HG03108 (cell line): Measurements from ENCODE around the gene MGAT4C.
"Not testable (repeated sequence)": the region's sequence is repeated elsewhere in the genome, so short reads cannot be mapped to it uniquely, and the experiment has no call there.

ENCODE experiments used
- ATAC-seq: cut with Tn5 transposase; IDR thresholded peaks from one replicate; pipeline ENCODE4 v1.9.1; 2021; ENCODE audit warnings: moderate library complexity; ENCODE audit not compliant: unreplicated experiment

MGAT4C gene

DNA sequence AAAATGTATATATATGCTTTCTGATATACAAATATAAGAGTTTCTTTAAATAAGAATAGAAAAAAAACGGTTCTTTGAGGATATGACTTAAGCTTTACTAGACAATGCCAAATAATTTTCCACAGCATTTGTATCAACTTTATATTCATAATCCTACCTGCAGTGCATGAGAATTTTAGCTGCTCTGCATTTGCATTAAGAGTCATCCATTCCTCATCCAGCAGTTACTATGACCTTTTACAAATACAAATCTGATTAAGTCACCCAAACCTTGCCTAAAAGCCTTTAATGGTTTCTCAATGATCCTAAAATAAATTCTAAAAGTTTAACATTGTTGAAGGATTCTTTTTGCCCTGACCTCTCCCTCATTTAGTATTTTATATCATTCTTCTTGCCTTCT lies 116.5 kb downstream of the MGAT4C start:
- ATAC-seq = no peak

DNA sequence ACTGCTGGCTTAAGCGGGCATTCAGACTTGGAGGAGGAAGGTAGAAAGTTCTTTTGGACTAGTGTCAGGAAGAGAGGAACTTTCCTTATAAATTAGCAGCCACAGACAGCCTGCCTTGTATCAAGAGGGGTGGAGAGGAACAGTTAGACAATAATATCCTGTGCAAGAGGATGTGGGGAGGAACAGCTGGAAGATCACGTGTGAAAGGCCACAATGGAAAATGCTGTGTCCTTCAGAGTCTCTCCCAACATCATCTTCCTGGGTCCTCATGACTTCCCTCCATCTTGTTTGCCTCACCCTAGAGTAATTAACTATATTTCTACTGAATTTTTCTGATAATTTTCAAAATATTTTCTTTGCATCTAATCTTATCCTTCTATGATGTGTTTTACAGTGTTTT lies 117.4 kb downstream of the MGAT4C start:
- no peak for ATAC-seq

DNA sequence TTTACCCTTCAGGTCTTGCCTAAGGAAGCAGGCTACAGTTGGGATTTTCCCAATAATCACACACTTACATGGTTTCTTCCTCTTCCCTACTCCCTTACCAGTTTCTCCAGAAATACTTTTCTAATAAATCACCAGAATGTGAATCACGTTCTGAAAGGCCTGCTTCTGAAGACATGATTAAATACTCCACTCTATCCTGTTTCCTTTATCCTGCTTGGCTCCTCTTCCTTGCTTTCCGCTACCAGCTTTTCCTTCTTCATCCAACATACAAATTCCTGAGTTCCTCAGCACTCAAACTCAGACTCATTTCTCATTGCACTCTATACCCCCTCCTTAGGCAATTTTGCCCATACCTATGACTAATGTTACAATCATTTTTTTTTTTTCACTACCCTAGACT lies 118.3 kb downstream of the MGAT4C start:
- ATAC-seq = no peak

DNA sequence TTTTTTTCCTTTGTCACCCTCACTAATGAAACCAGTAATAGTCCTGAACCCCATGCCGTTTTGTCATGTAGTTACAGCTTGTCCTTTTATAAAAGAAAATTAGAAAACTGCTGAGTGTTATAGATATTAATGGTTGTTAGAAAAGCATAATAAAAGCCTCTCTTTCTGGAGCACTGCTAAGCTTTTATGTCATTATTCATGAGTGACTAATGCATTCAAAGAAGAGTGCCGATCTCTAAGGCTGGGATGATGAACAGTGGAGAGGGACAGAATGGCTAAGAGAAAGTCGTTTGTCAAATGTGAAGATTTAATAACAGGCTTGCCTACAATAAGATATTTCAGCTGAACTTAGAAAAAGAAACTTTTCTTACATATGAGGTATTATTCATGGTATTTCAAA lies 121.6 kb downstream of the MGAT4C start:
- no peak for ATAC-seq

- not testable (repeated sequence) for ATAC-seq
Measured at GRCh38 chr12:86126900-86127299, 129.3 kb downstream of the MGAT4C start.

DNA sequence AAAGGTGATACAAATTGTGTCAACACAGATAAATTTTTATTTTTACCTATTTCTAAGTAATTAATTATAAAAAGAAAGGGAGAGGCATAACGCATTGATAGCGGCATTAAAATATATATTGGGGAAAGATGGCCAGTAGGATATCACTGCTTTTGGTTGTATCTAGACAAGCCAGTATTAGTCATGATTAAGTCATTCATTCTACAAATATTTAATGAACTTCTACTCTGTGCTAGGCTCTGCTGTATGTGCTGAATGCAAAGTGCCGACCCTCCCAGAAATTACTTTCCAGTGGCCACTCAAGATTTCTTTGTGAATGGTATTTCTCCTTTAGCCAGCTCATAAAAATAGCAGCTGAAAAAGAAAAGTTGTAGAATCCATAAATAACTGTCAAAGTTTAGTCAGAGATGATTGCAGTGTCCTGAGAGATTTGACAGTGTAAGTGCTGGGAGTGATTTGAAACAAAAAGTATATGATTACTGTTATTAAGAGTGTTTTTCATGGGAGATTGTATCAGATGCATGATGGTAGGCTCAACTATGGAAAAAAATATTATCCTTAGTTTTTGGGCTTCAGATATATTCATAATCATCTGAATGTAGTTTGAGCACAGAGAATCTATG lies 133.2 kb downstream of the MGAT4C start:
- no peak for ATAC-seq

GRCh38 chr12:86118161-86118560 lies 138.0 kb downstream of the MGAT4C start:
- ATAC-seq = no peak

DNA sequence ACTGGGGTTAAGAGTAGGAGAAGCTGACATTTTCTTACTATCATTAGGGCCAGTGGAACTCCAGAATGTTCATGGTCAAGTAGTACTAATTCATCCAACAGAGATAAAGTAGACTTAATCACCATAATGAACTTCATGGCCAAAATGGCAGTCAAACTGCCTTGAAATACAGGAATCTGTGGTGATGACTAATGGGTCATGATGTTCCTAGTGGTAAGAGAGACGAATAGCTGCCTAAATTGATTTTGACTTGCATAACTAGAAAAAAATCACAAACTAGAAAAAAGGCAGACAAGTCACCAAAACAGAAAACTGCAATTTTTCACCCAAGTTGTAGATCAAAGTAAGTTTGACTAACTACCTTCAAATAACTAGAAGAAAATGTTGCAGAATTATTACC lies 138.5 kb downstream of the MGAT4C start:
- no peak for ATAC-seq

GRCh38 chr12:86104087-86104486 lies 152.1 kb downstream of the MGAT4C start:
- no peak for ATAC-seq

DNA sequence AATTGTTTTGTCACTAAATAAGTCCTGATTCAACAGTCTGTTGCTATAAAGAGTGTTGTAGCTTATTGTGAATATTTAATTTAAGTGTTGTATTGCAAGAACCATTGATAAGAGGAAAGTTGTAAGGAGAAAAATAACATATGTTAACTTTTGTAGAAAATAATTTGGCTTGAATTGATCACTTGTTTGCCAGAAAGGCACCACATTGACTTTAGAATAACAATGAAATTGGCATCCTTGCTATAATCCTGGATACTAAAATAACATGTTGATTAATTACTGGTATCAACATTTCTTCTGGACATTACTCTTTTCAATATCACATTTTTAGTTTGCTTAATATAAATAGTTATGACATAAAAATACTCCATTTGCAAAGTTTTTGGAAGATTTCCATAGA lies 159.0 kb downstream of the MGAT4C start:
- ATAC-seq = no peak

GRCh38 chr12:86091681-86092080 lies 164.5 kb downstream of the MGAT4C start:
- no peak for ATAC-seq

DNA sequence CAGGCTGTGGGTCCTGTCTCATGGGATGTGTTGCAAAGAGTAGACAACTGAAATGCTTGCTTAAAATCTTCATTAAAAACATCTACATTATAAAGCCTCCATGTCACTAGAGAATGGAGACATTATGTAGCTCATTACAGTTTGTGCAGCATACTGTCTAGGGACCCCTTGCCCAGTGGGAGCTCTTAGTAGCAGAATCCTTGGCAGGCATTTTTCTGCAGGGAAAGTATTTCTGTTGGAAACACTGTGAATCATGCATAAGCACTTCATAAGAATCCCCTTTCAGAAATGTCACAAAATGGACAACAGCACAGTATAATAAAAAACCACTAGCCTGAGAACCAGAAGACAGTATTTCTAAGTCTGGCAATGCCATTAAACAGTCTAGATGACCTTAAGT lies 174.3 kb downstream of the MGAT4C start:
- ATAC-seq = no peak

- not testable (repeated sequence) for ATAC-seq
Measured at GRCh38 chr12:86059052-86059451, 197.1 kb downstream of the MGAT4C start.

GRCh38 chr12:86057092-86057845 lies 198.9 kb downstream of the MGAT4C start:
- no peak for ATAC-seq

- no peak for ATAC-seq
Measured at GRCh38 chr12:86052921-86053320, 203.3 kb downstream of the MGAT4C start.

GRCh38 chr12:86050010-86050409 lies 206.2 kb downstream of the MGAT4C start:
- ATAC-seq = no peak

- ATAC-seq = no peak
Measured at GRCh38 chr12:86044396-86044795, 211.8 kb downstream of the MGAT4C start.

DNA sequence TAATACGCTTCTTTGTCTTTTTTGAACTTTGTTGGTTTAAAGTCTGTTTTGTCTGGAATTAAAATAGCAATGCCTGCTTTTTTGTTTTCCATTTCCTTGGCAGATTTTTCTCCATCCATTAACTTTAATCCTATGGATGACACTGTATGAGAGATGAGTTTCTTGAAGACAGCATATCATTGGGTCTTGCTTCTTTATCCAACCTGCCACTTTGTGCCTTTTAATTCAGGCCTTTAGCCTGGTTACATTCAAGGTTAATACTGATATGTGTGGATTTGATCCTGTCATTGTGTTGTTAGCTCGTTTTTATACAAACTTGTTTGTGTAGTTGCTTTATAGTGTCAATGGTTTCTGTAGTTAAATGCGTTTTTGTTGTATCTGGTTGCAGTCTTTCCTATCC lies 214.1 kb downstream of the MGAT4C start:
- ATAC-seq = no peak

DNA sequence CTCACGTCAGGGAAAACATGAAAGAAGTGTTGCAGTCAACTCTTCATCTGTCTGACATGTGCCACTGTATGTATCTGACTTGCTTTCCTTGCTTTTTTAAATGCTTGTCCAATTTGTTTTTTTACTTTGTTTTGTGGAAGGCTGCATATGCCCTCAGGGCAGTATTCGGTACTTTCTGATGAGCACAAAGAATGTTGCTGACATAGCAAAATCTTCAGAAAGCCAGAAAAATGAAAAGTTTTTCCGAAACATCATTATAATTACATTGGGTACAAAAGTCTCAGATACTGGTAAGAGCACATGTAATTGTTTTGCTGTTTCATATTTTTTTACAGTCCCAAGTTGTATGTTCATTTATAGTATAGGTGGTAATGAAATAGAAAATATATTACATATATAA lies 237.8 kb downstream of the MGAT4C start:
- no peak for ATAC-seq

GRCh38 chr12:86015026-86015425 lies 241.2 kb downstream of the MGAT4C start:
- ATAC-seq = no peak

- ATAC-seq = no peak
Measured at GRCh38 chr12:86006727-86007126, 249.5 kb downstream of the MGAT4C start.

DNA sequence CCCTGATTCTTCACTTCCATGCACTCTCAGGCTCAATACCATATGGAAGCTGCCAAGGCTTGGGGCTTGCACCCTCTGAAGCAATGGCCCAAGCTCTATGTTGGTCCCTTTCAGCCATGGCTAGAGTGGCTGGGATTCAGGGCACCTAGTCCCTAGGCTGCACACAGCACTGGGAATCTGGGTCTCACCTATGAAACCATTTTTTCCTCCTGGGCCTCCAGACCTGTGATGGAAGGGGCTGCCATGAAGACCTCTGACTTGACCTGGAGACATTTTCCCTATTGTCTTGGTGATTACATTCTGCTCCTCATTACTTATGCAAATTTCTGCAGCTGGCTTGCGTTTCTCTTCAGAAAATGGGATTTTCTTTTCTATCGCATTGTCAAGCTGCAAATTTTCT lies 258.1 kb downstream of the MGAT4C start:
- ATAC-seq = no peak

DNA sequence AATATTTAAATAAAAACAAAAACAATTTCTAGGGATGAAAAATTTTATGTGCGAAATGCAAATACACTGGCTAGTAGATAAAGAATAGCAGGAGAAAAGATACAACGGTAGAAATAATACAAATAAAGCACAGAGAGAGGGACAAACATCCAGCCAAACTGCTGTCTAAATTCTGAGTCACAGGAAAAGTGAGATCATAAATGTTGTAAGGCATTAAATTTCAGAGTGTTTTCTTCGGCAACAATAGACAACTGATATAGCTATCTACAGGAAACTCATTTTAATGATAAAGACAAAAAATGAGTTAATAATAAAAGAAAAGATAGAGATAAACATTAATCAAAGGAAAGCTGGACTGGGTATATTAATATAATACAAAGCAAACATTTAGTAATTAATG lies 259.9 kb downstream of the MGAT4C start:
- ATAC-seq = no peak
